ENCODE results near the gene MCEMP1. TPM values are rescaled to one million over a fixed set of nuclear protein-coding genes. Genes with fewer than 3 reads are reported as not detected.
A peak's percentile ranks its signal among the peaks of the same experiment; 100 is the strongest.

The MCEMP1 gene
- total RNA-seq, 1 donor from 2014 or later = not detected

GRCh38 chr19:7674010-7675005 lies 2.6 kb upstream of the MCEMP1 start:
- no peak overlapping the region for H3K4me3 Mint-ChIP-seq (ENCODE audit: unreplicated experiment)
- peaks cover 5% of the 10 kb centered on the region for H3K4me1 Mint-ChIP-seq (ENCODE audit: low read depth)
- no peak for DNase-seq (ENCODE audit: low spot score)
- no peak for TF ChIP-seq CTCF (IDR thresholded peaks at IDR 0.05)
- H3K27ac Mint-ChIP-seq (ENCODE audit: unreplicated experiment) = no peak overlapping the region
- H3K36me3 Mint-ChIP-seq (ENCODE audit: low read depth) = no peaks in the 10 kb centered on the region
- peaks cover 4% of the 10 kb centered on the region for H3K9me3 Mint-ChIP-seq (ENCODE audit: low read depth)
- peaks cover 47% of the 10 kb centered on the region for H3K27me3 Mint-ChIP-seq (ENCODE audit: low read depth)

- DNase-seq (ENCODE audit: low spot score) = no peak
- Mint-ChIP-seq H3K36me3 (ENCODE audit: low read depth) (no peaks in the 10 kb centered on the region), H3K27ac (ENCODE audit: unreplicated experiment) (no peak overlapping the region), H3K27me3 (ENCODE audit: low read depth) (peaks cover 36% of the 10 kb centered on the region), H3K4me1 (ENCODE audit: low read depth) (peaks cover 5% of the 10 kb centered on the region), H3K9me3 (ENCODE audit: low read depth) (peaks cover 4% of the 10 kb centered on the region), H3K4me3 (ENCODE audit: unreplicated experiment) (no peak overlapping the region)
- TF ChIP-seq CTCF (IDR thresholded peaks at IDR 0.05) = no peak
Observed at GRCh38 chr19:7676376-7676775, 514 bp upstream of the MCEMP1 start.

- DNase-seq (ENCODE audit: low spot score) = no peak
- Mint-ChIP-seq H3K27me3 (ENCODE audit: low read depth) (peaks cover 32% of the 10 kb centered on the region), H3K4me3 (ENCODE audit: unreplicated experiment) (no peak overlapping the region), H3K36me3 (ENCODE audit: low read depth) (peaks cover 3% of the 10 kb centered on the region), H3K4me1 (ENCODE audit: low read depth) (peaks cover 11% of the 10 kb centered on the region), H3K9me3 (ENCODE audit: low read depth) (peaks cover 4% of the 10 kb centered on the region), H3K27ac (ENCODE audit: unreplicated experiment) (peak overlapping the region; percentile 13)
- TF ChIP-seq CTCF (IDR thresholded peaks at IDR 0.05) = no peak
Observed at GRCh38 chr19:7677669-7678311, 900 bp downstream of the MCEMP1 start.

GRCh38 chr19:7678971-7679751 lies 2.3 kb downstream of the MCEMP1 start:
- Mint-ChIP-seq H3K4me3 (ENCODE audit: unreplicated experiment) (no peak overlapping the region), H3K27ac (ENCODE audit: unreplicated experiment) (no peak overlapping the region), H3K36me3 (ENCODE audit: low read depth) (peaks cover 5% of the 10 kb centered on the region), H3K27me3 (ENCODE audit: low read depth) (peaks cover 24% of the 10 kb centered on the region), H3K9me3 (ENCODE audit: low read depth) (peaks cover under 1% of the 10 kb centered on the region), H3K4me1 (ENCODE audit: low read depth) (peaks cover 11% of the 10 kb centered on the region)
- DNase-seq (ENCODE audit: low spot score) = no peak
- peak; percentile 17 for TF ChIP-seq CTCF (IDR thresholded peaks at IDR 0.05)

Data from chondrocyte (in vitro differentiated cells).